NB4 (cell line): ENCODE measurements around the gene ILF3.

Experiments
- DNase-seq: peaks from one replicate; pipeline ENCODE4 v3.0.0; 2010; ENCODE audit warnings: low read depth
- H3K4me3 ChIP-seq: one replicate; pipeline ENCODE4 v1.5.1; 2011; ENCODE audit warnings: mild to moderate bottlenecking, low read depth, low read length, moderate library complexity
- CTCF ChIP-seq: IDR thresholded peaks from one replicate; pipeline ENCODE4 v1.5.1; 2012; ENCODE audit warnings: low read depth, low read length
- MAX ChIP-seq: IDR thresholded peaks from 2 replicates; pipeline ENCODE4 v1.6.1; 2011; ENCODE audit warnings: low read depth, low read length
- MYC ChIP-seq: IDR thresholded peaks from 2 replicates; pipeline ENCODE4 v1.6.1; 2011; ENCODE audit warnings: low read depth, low read length
- POLR2A ChIP-seq: IDR thresholded peaks from 2 replicates; pipeline ENCODE4 v1.6.1; 2011; ENCODE audit warnings: mild to moderate bottlenecking; ENCODE audit not compliant: insufficient read length; ENCODE audit errors: extremely low read depth

The ILF3 gene

GRCh38 chr19:10730932-10731331 is 76.8 kb downstream of the ILF3 start:
- DNase-seq, result no peak
- TF ChIP-seq CTCF (no peak), MAX (no peak), MYC (no peak), POLR2A (no peak)
- H3K4me3 ChIP-seq, result no peak overlapping the region

- TF ChIP-seq POLR2A (no peak), MAX (no peak), CTCF (no peak), MYC (no peak)
- H3K4me3 ChIP-seq, result no peak overlapping the region
- DNase-seq, result no peak
These were observed 81.6 kb downstream of the ILF3 start for GRCh38 chr19:10735741-10736140.

GRCh38 chr19:10736189-10736588 is 82.0 kb downstream of the ILF3 start:
- no peak overlapping the region for H3K4me3 ChIP-seq
- TF ChIP-seq CTCF, result no peak
- no peak for TF ChIP-seq MYC
- TF ChIP-seq MAX, result no peak
- no peak for TF ChIP-seq POLR2A
- DNase-seq, result no peak

- no peak for TF ChIP-seq POLR2A
- no peak for TF ChIP-seq MYC
- no peak for TF ChIP-seq CTCF
- no peak for TF ChIP-seq MAX
- DNase-seq, result no peak
- no peak overlapping the region for H3K4me3 ChIP-seq
These were observed 82.9 kb downstream of the ILF3 start for GRCh38 chr19:10736916-10737551.

- no peak overlapping the region for H3K4me3 ChIP-seq
- DNase-seq, result no peak
- TF ChIP-seq MYC (no peak), MAX (no peak), POLR2A (no peak), CTCF (no peak)
These were observed 83.6 kb downstream of the ILF3 start for GRCh38 chr19:10737722-10738121.

GRCh38 chr19:10740798-10741197 is 86.7 kb downstream of the ILF3 start:
- TF ChIP-seq MAX (no peak), POLR2A (no peak), CTCF (no peak), MYC (no peak)
- no peak for DNase-seq
- H3K4me3 ChIP-seq, result no peak overlapping the region
